ENCODE results near the gene OTOP2.
"Not testable (repeated sequence)": the region's sequence is repeated elsewhere in the genome, so short reads cannot be mapped to it uniquely, and the experiment has no call there.

OTOP2 gene

DNA sequence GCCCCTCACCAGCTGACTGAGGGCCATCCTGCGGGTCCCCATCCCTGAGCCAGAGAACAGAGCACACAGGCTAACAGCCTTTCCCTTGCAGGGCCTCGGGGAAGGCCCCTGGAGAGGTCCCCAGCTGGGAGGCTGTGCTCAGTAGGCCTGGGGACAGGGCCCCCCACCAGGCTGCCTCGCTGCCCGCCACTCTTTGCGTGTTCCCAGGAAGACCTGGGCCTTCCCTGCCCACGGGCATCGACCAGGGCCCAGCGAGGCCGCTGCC, 47.7 kb downstream of the OTOP2 start:
- no peak for DNase-seq (ENCODE audit: low read depth)

DNA sequence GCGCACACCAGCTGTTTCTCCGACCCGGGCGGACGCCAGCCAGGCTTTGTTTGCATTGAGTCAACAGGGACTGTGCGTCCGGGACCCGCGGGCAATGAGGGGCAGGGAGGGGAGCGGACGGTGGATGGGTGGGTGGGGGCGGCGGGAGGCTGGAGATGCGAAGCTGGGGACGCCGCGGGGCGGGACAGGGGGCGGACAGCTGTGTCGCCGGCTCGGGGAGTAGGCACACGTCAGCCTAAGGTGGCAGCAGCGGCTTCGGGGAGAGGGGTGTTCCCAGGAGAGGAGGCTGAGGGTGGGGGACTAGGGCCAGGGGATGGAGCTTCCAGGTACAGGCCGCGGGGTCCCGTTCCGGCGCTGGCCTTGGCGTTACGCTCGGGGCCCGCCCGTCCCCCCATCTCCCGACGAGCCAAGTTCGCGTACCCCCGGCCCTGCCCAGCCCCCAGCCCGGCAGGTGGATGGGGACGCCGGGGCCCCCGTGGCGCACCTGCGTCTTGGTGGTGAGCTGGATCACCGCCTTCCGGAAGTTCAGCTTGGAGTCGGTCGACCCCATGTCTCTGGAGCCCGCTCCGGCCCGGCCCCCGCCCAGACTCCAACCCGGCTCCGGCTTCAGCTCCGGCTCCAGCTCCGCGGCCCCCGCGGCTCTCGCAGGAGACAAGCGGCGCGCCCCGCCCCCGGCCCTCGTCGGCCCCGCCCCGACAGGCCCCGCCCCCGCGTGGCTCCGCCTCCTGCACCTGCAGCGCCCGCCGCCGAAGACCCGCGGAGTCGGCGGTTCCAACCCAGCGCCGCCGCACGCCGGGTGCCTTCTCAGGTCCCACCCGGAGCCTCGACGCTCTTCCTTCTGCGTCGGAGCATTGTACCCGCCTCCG, 48.3 kb downstream of the OTOP2 start, which contains the start of gene HID1:
TSS of gene HID1 (minus strand) at position 653 of the 866 bp plus-strand sequence. CDS start at position 550, 103 bp downstream.
- no peak for DNase-seq (ENCODE audit: low read depth)

DNA sequence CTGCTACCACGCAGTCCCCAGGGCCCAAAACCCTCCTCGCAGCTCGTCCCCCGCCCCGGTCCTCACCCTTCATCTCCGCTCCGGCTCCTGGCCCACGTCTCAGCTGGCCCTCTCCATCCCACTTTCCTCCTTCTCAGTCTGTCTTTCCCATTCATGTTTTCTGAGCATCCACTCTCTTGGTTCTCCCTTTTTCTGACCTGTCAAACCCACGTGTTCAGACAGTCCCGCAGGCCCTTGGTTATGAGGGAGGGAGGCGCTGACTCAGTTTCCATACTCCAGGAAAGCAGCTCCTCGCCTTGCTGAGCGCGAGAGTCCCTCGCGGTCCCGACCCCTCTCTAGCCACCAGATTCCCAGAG, 48.9 kb downstream of the OTOP2 start:
- DNase-seq (ENCODE audit: low read depth): no peak

DNA sequence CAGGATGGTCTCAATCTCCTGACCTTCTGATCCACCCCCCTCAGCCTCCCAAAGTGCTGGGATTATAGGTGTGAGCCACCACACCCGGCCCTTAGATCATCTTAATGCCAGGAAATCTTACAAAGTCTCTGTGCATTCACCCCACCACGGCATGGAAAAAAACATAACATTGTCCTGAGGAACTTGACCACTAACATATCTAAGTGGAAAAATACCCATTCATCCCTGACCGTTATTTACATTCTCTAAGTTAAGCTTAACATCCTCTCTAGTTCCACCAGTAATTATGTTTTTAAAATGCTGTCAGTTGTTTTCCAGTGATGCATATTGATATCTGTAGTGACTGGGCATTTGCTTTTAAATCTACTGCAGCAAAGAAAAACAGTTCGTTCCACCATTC, 51.9 kb downstream of the OTOP2 start:
- DNase-seq (ENCODE audit: low read depth): no peak

DNA sequence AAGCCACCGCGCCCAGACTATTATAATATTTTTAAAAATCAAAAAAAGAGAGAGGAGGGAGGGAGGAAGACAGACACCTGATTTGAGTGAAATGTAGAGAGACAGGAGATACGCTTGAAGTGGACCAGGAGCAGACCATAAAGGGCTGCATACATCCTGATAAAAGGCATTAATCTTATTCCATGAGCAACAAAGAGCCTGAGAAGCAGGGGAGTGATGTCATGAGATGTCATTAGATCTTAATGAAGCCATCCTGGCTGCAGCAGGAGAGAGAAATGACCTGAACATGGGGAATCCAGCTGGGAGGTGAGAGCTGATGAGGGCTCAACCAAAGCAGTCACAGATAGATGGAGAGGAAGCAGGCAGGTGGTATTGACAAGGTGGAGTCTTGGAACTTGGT, 53.7 kb downstream of the OTOP2 start:
- no peak for DNase-seq (ENCODE audit: low read depth)

DNA sequence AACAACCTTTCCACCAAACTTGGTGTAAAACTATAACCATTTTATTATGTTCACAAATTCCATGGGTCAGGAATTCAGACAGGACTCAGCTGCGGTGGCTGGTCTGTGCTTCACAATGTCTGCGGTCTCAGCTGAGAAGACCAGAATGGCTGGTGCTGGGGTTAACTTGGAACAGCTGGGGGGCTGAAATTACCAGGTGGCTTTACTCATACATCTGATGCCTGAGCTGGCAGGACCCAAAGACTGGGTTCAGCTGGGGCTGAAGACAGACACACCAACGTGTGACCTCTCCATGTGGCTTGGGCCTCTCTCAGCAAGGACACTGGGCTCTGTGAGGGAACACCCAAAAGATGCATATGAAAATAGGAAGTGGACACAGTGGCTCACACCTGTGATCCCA, 54.2 kb downstream of the OTOP2 start:
- no peak for DNase-seq (ENCODE audit: low read depth)

DNA sequence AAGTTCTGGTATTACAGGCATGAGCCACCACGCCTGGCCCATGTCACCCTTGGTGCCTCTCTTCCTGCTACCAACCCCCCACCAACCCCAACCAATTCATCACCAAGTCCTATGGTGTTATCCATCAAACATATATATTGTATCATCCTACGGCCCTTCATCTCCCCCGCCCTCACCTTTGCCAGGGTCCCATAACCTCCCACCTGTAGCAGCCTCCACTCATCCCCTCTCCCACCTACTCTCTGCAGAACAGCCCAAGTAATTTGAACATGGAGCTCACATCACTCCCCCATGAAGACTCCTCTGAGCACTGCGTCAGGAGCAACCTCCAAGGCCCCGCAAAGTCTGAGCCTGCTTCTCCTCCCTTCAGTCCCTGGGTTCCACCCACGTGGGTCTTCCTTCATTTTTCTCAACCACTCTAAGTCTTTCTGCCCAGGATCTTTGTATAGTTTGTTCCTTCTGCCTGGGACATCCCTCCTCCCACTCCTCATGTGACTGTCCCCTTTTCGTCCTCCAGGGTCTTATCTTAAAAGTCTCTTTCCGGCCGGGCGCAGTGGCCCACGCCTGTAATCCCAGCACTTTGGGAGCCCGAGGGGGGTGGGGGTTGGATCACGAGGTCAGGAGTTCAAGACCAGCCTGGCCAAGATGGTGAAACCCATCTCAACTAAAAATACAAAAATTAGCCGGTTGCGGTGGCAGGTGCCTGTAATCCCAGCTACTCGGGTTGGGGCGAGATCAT, 55.5 kb downstream of the OTOP2 start:
- DNase-seq (ENCODE audit: low read depth): no peak

DNA sequence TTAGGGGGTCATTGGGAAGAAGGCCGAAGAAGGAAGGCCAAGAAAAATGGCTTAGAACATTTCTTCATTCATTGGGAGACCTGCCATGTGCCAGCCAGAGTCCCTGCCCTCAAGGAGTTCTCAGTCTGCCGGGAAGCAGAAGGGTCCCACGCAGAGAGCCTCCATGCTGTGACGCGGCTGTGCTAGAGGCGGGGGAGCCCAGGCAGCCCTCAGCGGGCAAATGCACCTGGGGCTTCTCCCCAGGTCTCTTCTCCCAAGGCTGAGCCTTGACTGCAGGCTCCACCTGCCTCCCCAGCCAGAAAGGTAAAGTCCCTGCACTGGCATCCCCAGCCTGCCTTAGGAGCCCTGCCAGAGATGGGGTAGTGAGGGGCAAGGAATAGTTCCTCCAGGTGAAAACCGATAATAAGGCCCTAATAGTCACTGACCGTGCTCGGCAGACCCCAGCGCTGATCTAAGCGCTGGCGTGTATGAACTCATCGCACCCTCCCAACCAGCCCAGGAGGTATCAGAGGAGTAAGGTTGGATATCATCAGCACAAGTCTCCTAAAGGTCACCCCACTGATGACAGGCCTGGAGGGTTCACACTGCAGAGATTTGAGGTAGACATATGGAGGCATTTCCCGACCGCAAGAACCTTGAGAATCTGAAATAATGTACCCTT, 57.4 kb downstream of the OTOP2 start:
- DNase-seq (ENCODE audit: low read depth): no peak

DNA sequence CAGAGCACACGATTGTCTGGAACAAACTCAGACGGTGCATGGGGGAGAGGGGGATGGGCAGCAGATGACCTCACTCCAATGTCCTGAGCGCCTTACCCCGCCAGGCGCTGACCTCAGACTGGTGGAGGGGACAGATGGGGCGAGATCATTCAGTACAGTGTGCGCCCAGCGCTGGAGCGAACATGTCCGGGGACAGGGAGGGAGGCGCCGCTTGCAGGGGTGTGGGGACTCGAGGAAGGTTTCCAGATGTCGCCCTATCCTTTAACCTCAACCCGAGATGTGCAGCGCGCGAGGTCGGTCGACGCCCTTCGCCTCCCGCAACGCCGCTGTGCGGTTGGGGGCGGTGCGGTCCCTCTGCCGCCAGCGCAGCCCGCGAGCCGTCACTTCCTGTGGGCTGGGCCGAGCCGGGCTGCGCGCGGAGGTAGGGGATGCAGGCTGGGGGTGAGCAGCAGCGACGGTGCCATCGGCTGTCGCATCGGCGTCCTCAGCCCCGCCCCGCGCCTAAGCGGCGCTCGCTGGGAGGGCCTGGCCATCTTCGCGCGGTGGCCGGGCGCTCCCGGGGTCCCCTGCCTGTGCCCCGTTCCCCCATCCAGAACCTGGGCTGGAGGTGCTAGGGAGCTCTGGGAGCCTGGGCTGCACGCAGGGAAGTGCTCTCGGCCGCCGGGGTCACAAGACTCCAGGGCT, 58.0 kb downstream of the OTOP2 start:
- DNase-seq (ENCODE audit: low read depth): no peak

DNA sequence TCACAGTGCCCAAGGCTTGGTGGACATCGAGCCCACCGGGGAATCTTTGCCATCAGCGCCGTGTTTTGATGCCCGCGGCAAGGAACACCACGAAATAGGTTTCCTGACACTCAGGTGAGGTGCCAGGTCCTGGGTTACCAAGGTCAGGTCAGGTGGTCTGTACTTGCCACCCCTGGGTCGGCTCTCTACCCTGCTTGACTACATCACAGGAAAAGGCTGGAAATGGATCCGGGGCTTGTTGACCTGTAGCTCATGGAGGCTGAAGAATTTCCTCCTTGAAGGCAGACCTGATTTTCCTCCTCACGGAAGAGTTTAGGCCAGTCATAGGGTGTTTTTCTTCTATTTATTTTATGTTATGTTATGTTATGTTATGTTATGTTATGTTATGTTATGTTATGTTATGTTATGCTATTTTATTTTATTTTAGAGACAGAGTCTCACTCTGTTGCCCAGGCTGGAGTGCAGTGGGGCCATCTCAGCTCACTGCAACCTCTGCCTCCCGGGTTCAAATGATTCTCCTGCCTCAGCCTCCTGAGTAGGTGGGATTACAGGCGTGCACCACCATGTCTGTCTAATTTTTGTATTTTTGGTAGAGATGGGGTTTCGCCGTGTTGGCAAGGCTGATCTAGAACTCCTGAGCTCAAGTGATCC, 58.7 kb downstream of the OTOP2 start:
- DNase-seq (ENCODE audit: low read depth): not testable (repeated sequence)
